ENCODE measurements around the gene IL15RA. TPM values are rescaled to one million over a fixed set of nuclear protein-coding genes. Genes with fewer than 3 reads are reported as not detected.
"Not testable (repeated sequence)": the region's sequence is repeated elsewhere in the genome, so short reads cannot be mapped to it uniquely, and the experiment has no call there.

The IL15RA gene
- total RNA-seq, 1 donor from 2014 or later: 14.5 TPM

- no peak for DNase-seq (ENCODE audit: low read depth, low spot score)
These were observed 29.2 kb upstream of the IL15RA start for GRCh38 chr10:6006546-6006945.

- no peak for DNase-seq (ENCODE audit: low read depth, low spot score)
These were observed 28.6 kb upstream of the IL15RA start for GRCh38 chr10:6005856-6006395.

- DNase-seq (ENCODE audit: low read depth, low spot score): not testable (repeated sequence)
These were observed 27.9 kb upstream of the IL15RA start for GRCh38 chr10:6005161-6005804.

- no peak for DNase-seq (ENCODE audit: low read depth, low spot score)
These were observed 25.6 kb upstream of the IL15RA start for GRCh38 chr10:6002809-6003510.

- DNase-seq (ENCODE audit: low read depth, low spot score): no peak
These were observed 22.3 kb upstream of the IL15RA start for GRCh38 chr10:5999440-6000165.

DNA sequence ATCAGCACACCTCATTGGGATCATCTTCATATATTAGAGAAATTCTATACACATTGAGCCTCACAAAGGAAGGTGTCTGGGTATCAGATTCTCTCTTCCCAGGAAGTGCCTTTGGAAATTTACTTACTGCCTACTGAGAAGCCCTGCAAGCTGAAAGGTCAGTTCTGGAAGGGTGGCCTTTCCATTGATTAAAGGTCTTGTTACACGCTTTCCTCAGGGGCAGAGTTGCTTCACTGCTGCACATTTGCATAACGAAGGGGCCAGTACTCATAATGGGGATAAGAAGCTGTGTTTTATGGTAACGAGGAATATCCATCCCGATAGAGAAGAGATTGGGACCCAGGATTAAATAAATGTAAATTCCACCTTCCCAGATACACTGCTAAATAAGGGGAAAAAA lies 19.4 kb upstream of the IL15RA start:
- DNase-seq (ENCODE audit: low read depth, low spot score): no peak

DNA sequence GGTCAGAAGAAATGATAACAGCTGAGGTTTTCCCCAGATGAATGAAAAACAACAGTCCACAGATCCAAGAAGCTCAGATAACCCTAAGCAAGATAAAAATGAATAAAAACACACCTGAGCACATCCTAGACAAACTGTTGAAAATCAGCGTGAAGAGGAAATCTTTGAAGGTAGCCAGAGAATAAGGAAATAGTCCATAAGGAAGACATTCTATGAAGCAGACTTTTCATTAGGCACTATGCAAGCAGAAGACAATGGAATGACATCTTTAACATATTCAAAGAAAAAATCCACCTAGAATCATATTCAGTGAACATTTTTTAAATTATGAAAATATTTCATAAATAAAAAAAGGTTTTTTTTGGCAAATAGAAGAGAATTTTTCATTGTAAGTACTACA lies 15.1 kb upstream of the IL15RA start:
- no peak for DNase-seq (ENCODE audit: low read depth, low spot score)

GRCh38 chr10:5991708-5992107 lies 14.4 kb upstream of the IL15RA start:
- DNase-seq (ENCODE audit: low read depth, low spot score): no peak

- no peak for DNase-seq (ENCODE audit: low read depth, low spot score)
These were observed 12.4 kb upstream of the IL15RA start for GRCh38 chr10:5989756-5990155.

- no peak for DNase-seq (ENCODE audit: low read depth, low spot score)
These were observed 11.1 kb upstream of the IL15RA start for GRCh38 chr10:5988336-5988920.

- DNase-seq (ENCODE audit: low read depth, low spot score): no peak
These were observed 10.4 kb upstream of the IL15RA start for GRCh38 chr10:5987747-5988146.

DNA sequence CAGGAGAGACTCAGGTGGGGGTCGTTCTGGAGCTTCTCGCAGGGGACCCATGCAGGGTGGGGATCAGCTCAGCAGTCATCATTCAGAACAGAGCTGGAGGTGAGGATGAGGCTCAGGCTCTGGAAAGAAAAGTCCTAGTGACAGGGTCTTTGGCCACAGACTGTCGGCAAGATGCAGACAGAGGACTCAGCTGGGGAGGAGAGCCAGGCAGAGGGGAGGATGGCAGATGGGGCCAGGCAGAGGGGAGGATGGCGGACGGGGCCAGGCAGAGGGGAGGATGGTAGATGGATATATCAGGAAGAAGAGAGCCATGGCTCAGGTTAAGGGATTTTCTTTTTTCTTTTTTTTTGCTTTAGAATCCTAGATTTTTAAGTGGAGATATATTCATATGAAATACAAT lies 7.7 kb upstream of the IL15RA start:
- no peak for DNase-seq (ENCODE audit: low read depth, low spot score)

DNA sequence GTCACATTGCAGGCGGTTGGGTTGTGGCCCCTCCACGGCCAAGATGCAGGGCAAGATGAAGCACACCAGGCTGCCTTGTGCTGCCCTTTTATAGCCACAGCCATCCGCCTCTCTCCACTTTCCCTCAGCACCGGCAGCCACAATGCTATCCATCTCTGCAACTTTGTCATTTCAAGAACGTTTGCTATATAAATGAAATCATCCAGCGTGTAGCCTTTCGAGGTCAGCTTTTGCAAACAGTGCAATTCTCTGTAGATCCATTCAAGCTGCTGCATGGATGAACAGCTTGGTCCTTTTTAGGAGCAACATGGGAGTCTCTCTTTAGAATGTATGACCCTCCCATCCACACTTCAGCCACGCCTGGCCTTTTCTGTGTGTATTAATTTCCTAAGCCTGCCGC lies 6.4 kb upstream of the IL15RA start:
- no peak for DNase-seq (ENCODE audit: low read depth, low spot score)

GRCh38 chr10:5981529-5981928 lies 4.2 kb upstream of the IL15RA start:
- no peak for DNase-seq (ENCODE audit: low read depth, low spot score)

DNA sequence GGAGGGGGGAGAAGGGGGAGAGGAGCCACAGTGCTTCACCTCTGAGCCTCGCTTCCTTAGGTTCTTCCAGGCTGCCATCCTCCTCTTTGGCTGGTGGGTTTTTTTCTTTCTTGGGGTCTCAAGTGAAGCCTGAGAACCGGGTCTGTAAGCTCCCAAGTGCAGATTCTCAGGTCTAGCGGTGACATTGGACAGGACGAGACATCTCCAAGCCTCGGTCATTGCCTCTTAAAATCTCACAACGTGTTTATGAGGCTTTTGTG lies 817 bp upstream of the IL15RA start:
- no peak for DNase-seq (ENCODE audit: low read depth, low spot score)

GRCh38 chr10:5976512-5977470 lies 552 bp downstream of the IL15RA start:
- DNase-seq (ENCODE audit: low read depth, low spot score): no peak

DNA sequence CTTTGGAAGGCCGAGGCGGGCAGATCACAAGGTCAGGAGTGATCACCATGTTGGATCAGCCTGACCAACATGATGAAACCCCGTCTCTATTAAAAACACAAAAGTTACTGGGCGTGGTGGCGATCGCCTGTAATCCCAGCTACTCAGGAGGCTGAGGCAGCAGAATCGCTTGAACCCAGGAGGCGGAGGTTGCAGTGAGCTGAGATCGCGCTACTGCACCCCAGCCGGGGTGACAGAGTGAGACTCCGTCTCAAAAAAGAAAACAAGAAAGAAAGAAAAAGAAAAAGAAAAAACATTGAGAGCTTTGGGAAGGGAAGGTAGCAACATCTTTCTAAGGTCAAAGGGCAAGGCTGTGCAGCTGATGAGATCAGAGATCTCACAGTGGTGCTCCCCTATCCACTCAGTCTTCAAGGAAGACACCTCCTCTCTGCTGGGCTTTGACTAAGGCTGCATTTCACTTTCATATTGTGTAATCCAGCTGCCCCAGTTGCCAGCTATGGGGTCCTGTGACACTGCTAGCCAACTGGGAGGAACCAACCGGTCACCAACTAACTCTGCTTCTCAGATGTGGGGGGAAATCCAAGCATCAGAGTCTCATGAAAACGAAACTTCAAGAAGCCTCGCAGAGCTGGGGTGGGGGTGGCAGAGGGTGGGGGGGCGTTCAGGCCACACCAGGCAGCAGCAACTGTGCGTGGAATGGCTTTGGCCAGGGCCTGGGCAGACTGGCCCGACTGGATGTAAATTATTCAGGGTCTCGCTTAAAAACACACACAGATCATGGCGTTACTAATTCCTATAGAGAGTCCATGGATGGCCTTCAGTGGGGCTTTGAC lies 1.5 kb downstream of the IL15RA start:
- no peak for DNase-seq (ENCODE audit: low read depth, low spot score)

DNA sequence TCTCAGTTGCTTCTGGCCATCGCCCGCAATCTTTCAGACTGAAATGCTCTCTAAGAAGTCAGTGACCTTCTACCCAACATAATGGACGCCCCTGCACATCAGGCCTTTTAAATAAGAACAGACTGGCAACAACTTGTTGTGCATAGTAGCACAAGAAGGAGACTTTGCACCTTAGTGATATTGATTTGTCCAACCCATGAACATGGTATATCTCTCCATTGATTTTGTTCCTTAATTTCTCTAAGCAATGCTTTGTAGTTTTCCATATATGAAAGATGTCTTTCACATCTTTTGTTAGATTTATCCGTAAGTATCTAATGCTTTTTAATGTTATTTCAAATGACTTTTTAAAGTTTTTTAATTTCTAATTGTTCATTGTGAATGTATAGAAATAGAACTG lies 4.3 kb downstream of the IL15RA start:
- DNase-seq (ENCODE audit: low read depth, low spot score): no peak

DNA sequence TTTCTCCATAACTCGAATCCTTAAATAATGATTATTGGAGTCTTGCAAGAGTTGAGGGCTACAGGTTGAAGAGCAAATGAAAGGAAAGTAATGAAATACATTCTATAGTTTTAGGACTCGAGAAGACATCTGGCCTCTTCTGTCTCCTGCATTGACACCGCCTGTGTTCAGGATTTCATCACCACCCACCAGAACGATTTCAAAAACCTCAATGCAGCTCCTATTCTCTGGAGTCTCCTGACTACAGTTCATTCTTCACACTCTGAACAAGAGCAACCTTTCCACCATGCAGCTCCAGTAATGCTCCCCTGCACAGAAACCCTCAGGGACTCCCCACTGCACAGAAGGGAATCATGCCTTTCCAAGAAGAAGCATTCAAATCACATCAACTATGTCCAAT lies 5.5 kb downstream of the IL15RA start:
- no peak for DNase-seq (ENCODE audit: low read depth, low spot score)

- DNase-seq (ENCODE audit: low read depth, low spot score): no peak
These were observed 6.0 kb downstream of the IL15RA start for GRCh38 chr10:5971315-5971832.

All from pulmonary artery endothelial cell (primary cell).